ENCODE results near the gene SNTG2.

SNTG2 gene

DNA sequence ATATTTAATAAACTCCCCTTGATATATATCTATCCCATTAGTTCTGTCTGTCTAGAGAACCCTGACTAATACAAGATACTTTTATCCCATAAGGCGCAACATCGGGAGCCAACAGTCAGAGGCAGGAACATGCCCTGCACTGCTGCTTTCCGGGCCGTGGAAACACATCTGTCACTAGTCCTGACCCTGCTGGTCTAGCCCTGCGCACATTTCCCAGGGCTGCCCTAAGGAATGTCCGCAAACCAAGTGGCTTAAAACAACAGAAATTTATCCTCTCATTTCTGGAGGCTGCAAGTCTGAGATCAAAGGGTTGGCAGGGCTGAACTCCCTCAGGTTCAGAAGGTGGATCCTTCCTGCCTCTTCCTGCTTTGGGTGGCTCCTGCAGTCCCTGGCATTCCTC, 348.4 kb downstream of the SNTG2 start:
- no peak for DNase-seq

DNA sequence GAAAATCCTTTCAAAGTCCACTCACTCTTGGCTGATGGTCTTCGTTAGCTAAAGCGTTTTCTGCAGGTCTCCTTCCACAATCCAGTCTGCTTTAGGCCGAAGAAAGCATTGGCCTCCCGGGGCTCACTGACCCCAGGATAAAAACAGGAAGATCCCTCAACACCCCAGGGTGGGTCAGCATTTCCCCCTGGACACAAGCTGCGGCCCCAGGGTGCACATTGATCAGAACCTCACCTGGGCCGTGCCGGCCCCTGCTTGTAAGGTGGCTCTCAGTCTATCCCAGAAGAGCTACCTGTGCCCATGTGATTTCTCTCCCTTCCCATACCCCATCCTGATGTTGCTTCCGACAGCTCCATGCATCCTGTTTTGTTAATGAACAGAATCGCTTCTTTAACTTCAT, 349.6 kb downstream of the SNTG2 start:
- DNase-seq = no peak

- DNase-seq = no peak
Measured at GRCh38 chr2:1301056-1301455, 350.4 kb downstream of the SNTG2 start.

DNA sequence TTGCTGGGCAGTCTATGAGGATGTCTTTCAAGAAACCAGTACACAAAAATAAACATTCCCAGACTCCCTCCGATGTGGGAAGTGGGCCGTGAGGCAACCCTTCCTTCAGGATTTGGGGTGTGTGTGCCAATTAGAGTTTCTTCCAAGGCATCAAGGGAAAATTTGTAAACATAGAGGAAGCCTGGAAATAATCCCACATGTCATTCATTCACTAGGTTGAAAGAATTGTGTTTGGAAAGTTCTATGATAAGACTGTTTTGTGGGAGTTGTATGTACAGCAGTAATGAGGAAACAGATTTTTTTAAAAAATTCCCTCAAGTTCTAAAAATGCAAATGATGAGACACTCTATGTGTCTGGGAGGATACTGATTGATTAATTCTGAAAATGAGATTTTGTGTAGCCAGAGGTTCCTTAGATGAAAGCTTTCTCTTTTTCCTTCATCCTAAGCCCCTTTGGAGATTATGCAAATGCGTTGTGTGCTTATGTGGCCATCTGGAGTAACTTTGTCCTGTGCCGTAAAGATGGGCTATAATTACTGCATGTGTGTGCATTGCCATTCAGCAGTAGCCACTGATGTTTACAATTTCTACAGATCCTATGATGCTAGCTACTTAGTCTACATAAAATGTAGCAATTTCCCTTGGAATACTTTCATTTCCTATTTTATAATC, 354.8 kb downstream of the SNTG2 start:
- DNase-seq = no peak

DNA sequence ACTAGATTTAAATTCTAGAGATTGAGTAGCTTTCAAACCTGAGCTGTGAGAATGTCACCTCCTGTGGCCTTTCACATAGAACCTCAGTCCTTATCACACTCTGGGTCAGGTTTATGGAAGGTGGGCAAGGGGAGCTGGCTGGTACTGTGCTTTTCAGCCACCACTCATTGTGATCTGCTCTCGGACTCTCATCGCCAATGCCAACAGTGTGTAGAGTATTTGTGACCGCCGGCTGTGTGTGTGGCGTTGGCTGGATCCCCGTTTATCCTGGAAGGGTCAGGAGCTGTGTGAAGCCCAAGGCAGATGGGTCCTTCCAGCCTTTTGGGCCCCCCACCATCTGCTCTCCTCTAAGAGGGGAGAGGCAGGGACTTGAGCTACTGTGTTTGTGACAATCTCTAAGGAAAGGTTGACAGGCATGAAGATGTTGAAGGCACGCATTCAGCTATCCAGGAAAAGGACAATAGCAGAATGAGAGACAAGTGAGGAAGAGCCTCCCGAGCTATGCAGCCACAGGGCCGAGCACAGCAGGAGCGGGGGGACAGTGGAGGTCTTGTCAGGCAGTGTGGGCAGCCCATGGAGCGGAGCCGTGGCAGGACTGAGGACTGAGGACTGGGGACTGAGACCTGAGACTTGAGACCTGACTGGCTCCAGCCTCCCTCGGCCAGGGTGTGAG, 355.5 kb downstream of the SNTG2 start:
- no peak for DNase-seq

DNA sequence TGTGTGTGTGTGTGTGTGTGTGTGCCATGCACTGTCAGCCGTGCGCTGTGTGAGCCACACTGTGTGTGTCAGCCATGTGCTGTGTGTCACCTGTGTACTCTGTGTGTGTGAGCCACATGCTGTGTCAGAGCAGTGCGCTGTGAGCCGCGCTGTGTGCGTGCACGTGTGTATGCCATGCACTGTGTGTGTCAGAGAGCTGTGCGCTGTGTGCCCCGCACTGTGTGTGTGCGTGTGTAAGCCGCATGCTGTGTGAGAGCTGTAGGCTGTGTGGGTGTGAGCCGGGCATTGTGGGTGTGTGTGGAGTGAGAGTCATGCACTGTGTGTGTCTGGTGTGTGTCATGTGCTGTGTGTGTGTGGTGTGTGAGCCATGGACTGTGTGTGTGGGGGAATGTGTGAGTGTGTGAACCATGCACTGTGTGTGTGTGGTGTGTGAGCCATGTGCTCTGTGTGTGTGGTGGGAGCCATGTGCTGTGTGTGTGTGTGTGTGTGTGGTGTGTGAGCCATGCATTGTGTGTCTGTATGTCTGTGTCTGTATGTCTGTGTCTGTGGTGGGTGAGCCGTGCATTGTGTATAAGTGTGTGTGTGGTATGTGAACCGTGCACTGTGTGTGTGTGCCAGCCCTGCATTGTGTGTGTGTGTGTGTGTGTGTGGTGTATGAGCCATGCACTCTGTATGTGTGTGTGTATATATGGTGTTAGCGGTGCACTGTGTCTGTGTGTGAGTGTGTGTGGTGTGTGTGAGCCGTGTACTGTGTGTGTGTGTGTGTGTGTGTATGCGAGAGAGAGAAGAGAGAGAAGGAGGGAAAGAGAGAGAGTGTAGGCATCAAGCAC, 356.3 kb downstream of the SNTG2 start:
- DNase-seq = no peak

DNA sequence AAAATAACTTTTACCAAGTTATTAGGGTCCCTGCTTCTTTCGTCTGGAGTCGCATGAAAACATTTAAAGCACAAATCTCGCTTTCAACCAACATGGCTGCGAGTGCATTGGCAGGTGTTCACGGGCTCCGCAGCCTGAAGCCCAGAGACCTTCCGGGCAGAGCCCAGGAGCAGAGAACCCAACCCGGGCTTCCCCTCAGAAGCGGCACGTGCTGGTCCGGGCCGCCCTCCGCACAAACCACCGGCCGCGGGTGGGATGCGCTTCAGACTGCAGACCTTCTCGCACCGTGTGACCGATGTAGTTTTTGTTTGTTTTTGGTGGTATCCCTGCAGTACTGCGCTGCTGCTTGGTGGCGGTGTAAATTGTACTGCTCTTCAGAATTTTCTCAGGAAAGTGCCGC, 357.0 kb downstream of the SNTG2 start:
- no peak for DNase-seq

DNA sequence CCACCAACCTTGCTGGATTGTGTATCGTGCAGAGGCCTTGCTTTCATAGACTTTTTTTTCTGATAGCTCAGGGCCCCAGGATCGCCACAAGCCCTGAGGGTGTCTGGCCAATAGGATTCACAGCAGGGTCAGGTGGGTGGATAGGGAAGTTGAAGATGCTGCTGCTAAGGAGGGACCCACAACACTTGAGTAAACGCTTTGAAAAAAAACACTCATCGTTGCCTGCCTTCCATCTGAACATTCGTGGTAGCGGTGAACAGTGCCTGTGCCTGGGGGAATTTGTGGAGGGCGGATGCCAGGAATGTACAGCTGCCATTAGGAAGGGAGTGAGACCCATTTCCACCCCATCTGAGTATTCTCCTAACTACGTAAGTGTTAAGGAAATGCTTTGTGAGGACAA, 358.0 kb downstream of the SNTG2 start:
- DNase-seq = no peak

GRCh38 chr2:1309507-1309906, 358.9 kb downstream of the SNTG2 start:
- DNase-seq = no peak

- no peak for DNase-seq
Measured at GRCh38 chr2:1310202-1310601, 359.6 kb downstream of the SNTG2 start.

DNA sequence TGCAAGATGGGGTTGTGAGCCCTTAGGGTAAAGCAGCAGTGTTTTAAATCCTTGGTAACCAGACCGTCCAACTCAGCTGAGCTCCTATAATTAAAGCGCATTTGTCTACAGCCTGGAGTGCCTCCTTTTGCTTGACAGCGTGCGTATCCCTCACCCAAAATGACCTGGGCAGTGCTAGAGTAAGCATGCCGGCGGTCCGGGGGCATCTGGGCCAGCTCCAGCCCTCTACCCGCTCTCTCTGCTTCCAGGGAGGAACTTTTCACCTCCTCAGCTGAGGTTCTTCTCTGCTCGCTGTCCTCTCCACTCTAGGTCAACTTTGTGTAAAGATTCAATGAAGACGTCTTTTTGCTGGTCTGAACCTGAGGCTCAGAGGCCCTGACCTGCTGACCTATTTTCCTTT, 360.2 kb downstream of the SNTG2 start:
- no peak for DNase-seq

- DNase-seq = no peak
Measured at GRCh38 chr2:1313240-1313924, 362.7 kb downstream of the SNTG2 start.

DNA sequence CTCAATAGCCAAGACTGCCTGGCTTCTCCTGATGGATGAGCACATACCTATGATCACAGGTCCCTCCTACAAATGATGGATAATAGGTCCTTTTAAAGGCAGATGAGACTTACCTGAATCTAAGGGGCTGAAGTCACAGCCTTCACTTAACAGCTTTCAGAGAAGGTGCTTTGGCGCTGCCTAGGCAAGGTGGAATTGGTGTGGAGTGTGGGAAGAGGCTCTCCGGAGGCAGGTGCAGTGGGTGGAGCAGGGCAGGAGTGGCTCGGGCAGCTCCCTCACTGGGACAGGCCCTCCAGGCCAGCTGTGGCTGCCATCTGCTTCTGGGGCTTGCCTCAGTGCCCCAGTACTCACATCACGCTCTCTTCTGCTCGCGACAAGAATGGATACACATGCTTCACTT, 363.6 kb downstream of the SNTG2 start:
- no peak for DNase-seq

DNA sequence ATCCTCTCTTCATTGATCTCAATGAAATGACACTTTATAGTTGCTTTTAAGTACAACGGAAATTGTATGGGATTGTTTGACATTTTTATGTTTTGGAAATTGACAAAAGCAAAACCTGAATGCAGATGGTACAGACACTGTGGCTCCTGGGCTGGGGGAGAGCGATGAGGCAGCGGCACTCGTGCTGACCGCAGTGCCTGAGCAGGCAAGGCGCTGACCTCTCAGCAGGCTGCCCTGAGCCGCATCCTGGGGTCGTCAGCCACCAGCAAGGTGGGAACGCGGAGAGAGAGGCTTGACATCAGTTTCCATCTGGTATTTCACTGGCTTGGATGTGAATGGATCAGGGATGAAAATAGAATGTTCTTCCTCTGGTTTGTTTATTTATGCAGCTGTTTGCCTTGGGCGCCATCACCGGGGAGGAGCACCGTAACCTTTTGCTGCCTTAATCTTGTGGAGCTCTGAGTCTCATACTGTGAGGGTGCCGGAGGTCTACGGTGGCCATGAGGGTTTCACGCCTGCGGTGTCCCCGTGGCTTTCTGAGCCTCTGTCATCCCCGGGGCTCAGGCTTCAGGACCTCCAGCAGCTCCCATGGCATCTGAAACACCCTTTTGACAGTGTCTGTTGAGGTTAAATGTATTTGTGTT, 367.8 kb downstream of the SNTG2 start:
- no peak for DNase-seq

GRCh38 chr2:1319393-1319792, 368.7 kb downstream of the SNTG2 start:
- no peak for DNase-seq

DNA sequence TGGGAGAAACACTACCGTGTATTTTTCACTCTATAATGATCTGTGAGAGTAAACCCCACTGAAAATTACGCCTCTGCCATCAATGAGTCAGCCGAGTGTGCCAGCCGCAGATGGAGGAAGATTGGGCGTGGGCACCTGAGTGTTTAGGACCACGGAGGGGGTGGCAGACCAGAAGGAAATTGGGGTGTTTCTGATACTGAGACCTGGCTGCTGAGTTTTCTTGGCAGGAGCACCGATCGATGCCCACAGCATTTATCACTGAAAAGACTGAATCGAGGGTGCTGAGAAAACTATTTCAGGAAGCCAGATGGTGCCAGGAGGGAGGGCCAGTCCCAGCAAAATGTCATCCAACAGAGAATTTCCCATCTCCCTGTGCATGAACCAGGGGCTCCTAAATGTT, 370.7 kb downstream of the SNTG2 start:
- DNase-seq = no peak

- DNase-seq = no peak
Measured at GRCh38 chr2:1324884-1325283, 374.2 kb downstream of the SNTG2 start.

DNA sequence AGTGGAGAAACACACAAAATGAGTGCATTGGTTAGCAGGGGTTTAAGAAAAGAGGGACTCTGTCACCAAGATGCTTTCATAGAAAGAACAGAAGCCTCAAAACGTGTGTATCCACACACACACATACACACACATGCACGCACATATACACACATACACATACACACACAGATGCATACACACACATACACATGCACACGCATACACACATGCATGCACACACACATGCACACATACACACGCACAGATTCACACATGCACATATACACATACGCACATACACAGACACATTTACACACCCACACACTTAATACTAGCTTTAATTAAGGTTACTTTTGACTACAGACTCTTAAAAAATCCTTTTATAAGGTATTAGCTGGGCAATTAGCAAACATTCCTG, 378.0 kb downstream of the SNTG2 start:
- no peak for DNase-seq

- DNase-seq = no peak
Measured at GRCh38 chr2:1339388-1340140, 388.9 kb downstream of the SNTG2 start.

GRCh38 chr2:1340141-1340512, 389.5 kb downstream of the SNTG2 start:
- DNase-seq = no peak

GRCh38 chr2:1341404-1342120, 390.9 kb downstream of the SNTG2 start:
- no peak for DNase-seq

GRCh38 chr2:1348789-1349188, 398.1 kb downstream of the SNTG2 start:
- no peak for DNase-seq

Measured in NCI-H1048 (cell line).